HG02759 (cell line): Measurements from ENCODE around the gene PGBD4.
"Not testable (repeated sequence)": the region's sequence is repeated elsewhere in the genome, so short reads cannot be mapped to it uniquely, and the experiment has no call there.

Experiments
- ATAC-seq: cut with Tn5 transposase; IDR thresholded peaks from one replicate; pipeline ENCODE4 v1.9.1; 2021; ENCODE audit warnings: mild to moderate bottlenecking, moderate library complexity; ENCODE audit not compliant: unreplicated experiment

The PGBD4 gene

GRCh38 chr15:34111488-34111887 lies 9.6 kb downstream of the PGBD4 start:
- ATAC-seq, result no peak

- ATAC-seq, result no peak
Observed at GRCh38 chr15:34114215-34114614, 12.3 kb downstream of the PGBD4 start.

GRCh38 chr15:34114739-34115138 lies 12.9 kb downstream of the PGBD4 start:
- ATAC-seq, result no peak

- no peak for ATAC-seq
Observed at GRCh38 chr15:34116620-34117019, 14.7 kb downstream of the PGBD4 start.

- no peak for ATAC-seq
Observed at GRCh38 chr15:34119291-34119690, 17.4 kb downstream of the PGBD4 start.

GRCh38 chr15:34120420-34120819 lies 18.5 kb downstream of the PGBD4 start:
- not testable (repeated sequence) for ATAC-seq

- ATAC-seq, result not testable (repeated sequence)
Observed at GRCh38 chr15:34121786-34122185, 19.9 kb downstream of the PGBD4 start.

GRCh38 chr15:34122771-34123183 lies 20.9 kb downstream of the PGBD4 start:
- peak; percentile 42 for ATAC-seq

- no peak for ATAC-seq
Observed at GRCh38 chr15:34124651-34125050, 22.8 kb downstream of the PGBD4 start.

GRCh38 chr15:34125945-34126344 lies 24.1 kb downstream of the PGBD4 start:
- ATAC-seq, result no peak

- no peak for ATAC-seq
Observed at GRCh38 chr15:34126522-34126921, 24.6 kb downstream of the PGBD4 start.

- ATAC-seq, result no peak
Observed at GRCh38 chr15:34128898-34129297, 27.0 kb downstream of the PGBD4 start.

- no peak for ATAC-seq
Observed at GRCh38 chr15:34132881-34133280, 31.0 kb downstream of the PGBD4 start.

- ATAC-seq, result no peak
Observed at GRCh38 chr15:34133511-34133910, 31.6 kb downstream of the PGBD4 start.

- ATAC-seq, result no peak
Observed at GRCh38 chr15:34147371-34148140, 45.7 kb downstream of the PGBD4 start.

GRCh38 chr15:34154725-34155204 lies 52.9 kb downstream of the PGBD4 start:
- ATAC-seq, result no peak

GRCh38 chr15:34155859-34156258 lies 54.0 kb downstream of the PGBD4 start:
- no peak for ATAC-seq
